CD14-positive monocyte (primary cell): ENCODE measurements around the gene BEND7. TPM values are rescaled to one million over a fixed set of nuclear protein-coding genes. Genes with fewer than 3 reads are reported as not detected.

Source experiments
- DNase-seq, 3 donors: peaks; one replicate each; pipeline ENCODE4 v3.0.0-alpha.2; 2011 to 2022
- H2AFZ ChIP-seq: 2 replicates; pipeline ENCODE4 v1.6.0; 2012; ENCODE audit warnings: mild to moderate bottlenecking, low read depth, low read length, inconsistent platforms; ENCODE audit not compliant: insufficient read depth, poor library complexity, severe bottlenecking
- H3K27ac ChIP-seq, 2 donors: 1 replicate in 1 of 2; 2 replicates in 1 of 2; pipeline ENCODE4 v1.5.1; 2012 to 2013; ENCODE audit warnings: low read length in 2 of 2, control low read depth in 1 of 2, inconsistent platforms in 1 of 2, low read depth in 1 of 2, mild to moderate bottlenecking in 1 of 2
- H3K27me3 ChIP-seq, 2 donors: one replicate each; pipeline versions ENCODE4 v1.6.0 to v1.6.1; 2011 to 2013; ENCODE audit warnings: low read length in 2 of 2; ENCODE audit not compliant: control insufficient read depth in 2 of 2, insufficient read depth in 2 of 2
- H3K36me3 ChIP-seq, 2 donors: replicated peaks in 1 of 2; 1 replicate in 1 of 2; 2 replicates in 1 of 2; pipeline versions ENCODE4 v1.5.1 to v1.6.1; 2012 to 2013; ENCODE audit warnings: low read length in 2 of 2, control low read depth in 1 of 2, inconsistent platforms in 1 of 2, mild to moderate bottlenecking in 1 of 2; ENCODE audit not compliant: insufficient read depth in 2 of 2, control insufficient read depth in 1 of 2
- H3K4me1 ChIP-seq, 2 donors: 1 replicate in 1 of 2; 2 replicates in 1 of 2; pipeline versions ENCODE4 v1.5.1 to v1.6.1; 2012 to 2013; ENCODE audit warnings: low read length in 2 of 2, control low read depth in 1 of 2, inconsistent platforms in 1 of 2, mild to moderate bottlenecking in 1 of 2, moderate library complexity in 1 of 2; ENCODE audit not compliant: insufficient read depth in 2 of 2, control insufficient read depth in 1 of 2
- H3K4me2 ChIP-seq: replicated peaks from 2 replicates; pipeline ENCODE3; 2012; ENCODE audit warnings: low read length, moderate library complexity, mild to moderate bottlenecking; ENCODE audit not compliant: poor library complexity, severe bottlenecking; ENCODE audit errors: extremely low read depth
- H3K4me3 ChIP-seq, 3 experiments: fragments of 200-600 bp in 1 of 3; sonication (generic) in 1 of 3; replicated peaks in 1 of 3; 1 replicate in 2 of 3; 2 replicates in 1 of 3; pipeline ENCODE4 v1.5.1; 2011 to 2013; ENCODE audit warnings: low read length in 3 of 3, mild to moderate bottlenecking in 3 of 3, control low read depth in 2 of 3, low read depth in 2 of 3, inconsistent platforms in 1 of 3, moderate library complexity in 1 of 3
- H3K79me2 ChIP-seq: 2 replicates; pipeline ENCODE4 v1.6.0; 2012; ENCODE audit warnings: mild to moderate bottlenecking, control low read depth, inconsistent platforms, low read length, moderate library complexity; ENCODE audit not compliant: insufficient read depth
- H3K9ac ChIP-seq: 2 replicates; pipeline ENCODE4 v1.6.0; 2017; ENCODE audit warnings: low read length, mild to moderate bottlenecking; ENCODE audit not compliant: insufficient read depth, poor library complexity, severe bottlenecking
- H3K9me3 ChIP-seq, 2 donors: replicated peaks in 1 of 2; 1 replicate in 1 of 2; 2 replicates in 1 of 2; pipeline versions ENCODE4 v1.5.1 to v1.6.1; 2012 to 2013; ENCODE audit warnings: low read length in 2 of 2, control low read depth in 1 of 2; ENCODE audit not compliant: control insufficient read depth in 1 of 2, insufficient read depth in 1 of 2
- H4K20me1 ChIP-seq: 2 replicates; pipeline ENCODE4 v1.6.0; 2012; ENCODE audit warnings: mild to moderate bottlenecking, low read length, control low read depth, moderate library complexity; ENCODE audit not compliant: insufficient read depth
- H3K27ac Mint-ChIP-seq, 7 donors: one replicate each; pipeline ENCODE4 v1.8.0; 2020; ENCODE audit warnings: mild to moderate bottlenecking in 7 of 7, mixed read lengths in 7 of 7, moderate library complexity in 6 of 7, inconsistent platforms in 2 of 7
- H3K27me3 Mint-ChIP-seq, 3 donors: one replicate each; pipeline ENCODE4 v1.8.0; 2021 to 2022; ENCODE audit warnings: low read depth in 3 of 3, mild to moderate bottlenecking in 3 of 3, mixed read lengths in 3 of 3, moderate library complexity in 3 of 3, inconsistent platforms in 1 of 3
- H3K36me3 Mint-ChIP-seq, 2 donors: one replicate each; pipeline ENCODE4 v1.8.0; 2020; ENCODE audit warnings: mixed read lengths in 2 of 2, inconsistent platforms in 1 of 2, mild to moderate bottlenecking in 1 of 2
- H3K4me1 Mint-ChIP-seq: one replicate; pipeline ENCODE4 v1.8.0; 2020; ENCODE audit warnings: mild to moderate bottlenecking, mixed read lengths
- H3K4me3 Mint-ChIP-seq, 2 donors: one replicate each; pipeline ENCODE4 v1.8.0; 2020; ENCODE audit warnings: mild to moderate bottlenecking in 2 of 2, mixed read lengths in 2 of 2, moderate library complexity in 1 of 2
- H3K9me3 Mint-ChIP-seq, 7 donors: one replicate each; pipeline ENCODE4 v1.8.0; 2020 to 2022; ENCODE audit warnings: mixed read lengths in 7 of 7, mild to moderate bottlenecking in 6 of 7, moderate library complexity in 6 of 7, inconsistent platforms in 2 of 7
- CTCF ChIP-seq: fragments of 200-600 bp; IDR thresholded peaks from one replicate; pipeline ENCODE4 v1.8.0; 2022; ENCODE audit warnings: antibody characterized with exemption, mild to moderate bottlenecking
- WGBS: methylation state at CpG from one replicate; pipeline ENCODE4 v1.1.5; 2013; ENCODE audit warnings: missing lambda C conversion rate; ENCODE audit not compliant: insufficient coverage; 5-methylcytosine and 5-hydroxymethylcytosine counted together
- intact Hi-C, 2 donors: fragments of 100-400 bp; cut with micrococcal nuclease; formaldehyde crosslinking; loops; one replicate each; pipeline versions ENCODE4 v1.15.0 to v1.15.1; 2023
- polyA plus RNA-seq, 3 donors: library from polyadenylated mRNA; depleted of rRNA in 1 of 3; unstranded in 2 of 3; stranded (reverse) in 1 of 3; fragments of 300-500 nt in 2 of 3; fragments of >200 nt in 1 of 3; fragmentation: Illumina TruSeq in 2 of 3; gene quantifications; 1 replicate in 2 of 3; 2 replicates in 1 of 3; pipeline ENCODE4 v1.2.3, GENCODE V29; 2012 to 2021

Gene BEND7
- polyA plus RNA-seq, 3 donors = 0.65 TPM; not detected in 2

- no peaks in the 10 kb centered on the region for H3K9me3 Mint-ChIP-seq
- H2AFZ ChIP-seq = peak overlapping the region; percentile 44
- H4K20me1 ChIP-seq = no peaks in the 10 kb centered on the region
- H3K36me3 Mint-ChIP-seq = no peaks in the 10 kb centered on the region
- intact Hi-C loops = no loop called here
- no peak overlapping the region for H3K27ac ChIP-seq
- no peaks in the 10 kb centered on the region for H3K9me3 ChIP-seq
- no peak overlapping the region for H3K4me3 ChIP-seq
- no peak overlapping the region for H3K4me2 ChIP-seq
- no peak for DNase-seq
- H3K9ac ChIP-seq = no peak overlapping the region
- H3K27me3 Mint-ChIP-seq = peaks cover 2 to 4% (median 3%) of the 10 kb centered on the region in 3 donors
- no peak overlapping the region for H3K4me3 Mint-ChIP-seq
- H3K27me3 ChIP-seq = no peaks in the 10 kb centered on the region
- H3K36me3 ChIP-seq = no peaks in the 10 kb centered on the region
- WGBS = 95% methylated on average over 4 of the region's 9 CpGs
- TF ChIP-seq CTCF = no peak
- no peaks in the 10 kb centered on the region for H3K79me2 ChIP-seq
- H3K27ac Mint-ChIP-seq = no peak overlapping the region
- peaks cover 3% of the 10 kb centered on the region for H3K4me1 Mint-ChIP-seq
- H3K4me1 ChIP-seq = no peaks in the 10 kb centered on the region
Observed at GRCh38 chr10:13502380-13502779, 26.4 kb downstream of the BEND7 start.

- DNase-seq = no peak
- Mint-ChIP-seq H3K27me3 (peaks cover 0 to 3% (median 2%) of the 10 kb centered on the region in 3 donors), H3K4me1 (peaks cover 3% of the 10 kb centered on the region), H3K9me3 (no peaks in the 10 kb centered on the region), H3K36me3 (no peaks in the 10 kb centered on the region), H3K4me3 (no peak overlapping the region), H3K27ac (no peak overlapping the region)
- H3K9me3 ChIP-seq = no peaks in the 10 kb centered on the region
- TF ChIP-seq CTCF = no peak
- no peak overlapping the region for H3K27ac ChIP-seq
- no peak overlapping the region for H3K9ac ChIP-seq
- intact Hi-C loops = no loop called here
- 94% methylated on average over 6 of the region's 9 CpGs for WGBS
- no peaks in the 10 kb centered on the region for H3K4me1 ChIP-seq
- no peaks in the 10 kb centered on the region for H3K36me3 ChIP-seq
- H4K20me1 ChIP-seq = no peaks in the 10 kb centered on the region
- H2AFZ ChIP-seq = no peak overlapping the region
- H3K27me3 ChIP-seq = no peaks in the 10 kb centered on the region
- no peaks in the 10 kb centered on the region for H3K79me2 ChIP-seq
- no peak overlapping the region for H3K4me2 ChIP-seq
- no peak overlapping the region for H3K4me3 ChIP-seq
Observed at GRCh38 chr10:13500201-13500600, 28.6 kb downstream of the BEND7 start.
